HG03135 (cell line): ENCODE measurements around the gene TMEM98.
"Not testable (repeated sequence)": the region's sequence is repeated elsewhere in the genome, so short reads cannot be mapped to it uniquely, and the experiment has no call there.

Experiments used
- ATAC-seq: cut with Tn5 transposase; IDR thresholded peaks from one replicate; pipeline ENCODE4 v1.9.1; 2021; ENCODE audit warnings: mild to moderate bottlenecking, moderate library complexity; ENCODE audit not compliant: unreplicated experiment

TMEM98 gene

GRCh38 chr17:32976605-32977004, 48.7 kb downstream of the TMEM98 start:
- no peak for ATAC-seq

- no peak for ATAC-seq
Measured at GRCh38 chr17:32980230-32980629, 52.3 kb downstream of the TMEM98 start.

- not testable (repeated sequence) for ATAC-seq
Measured at GRCh38 chr17:32981611-32982010, 53.7 kb downstream of the TMEM98 start.

- no peak for ATAC-seq
Measured at GRCh38 chr17:32985050-32985756, 57.2 kb downstream of the TMEM98 start.

- ATAC-seq = not testable (repeated sequence)
Measured at GRCh38 chr17:32987453-32987805, 59.5 kb downstream of the TMEM98 start.

GRCh38 chr17:32987868-32988267, 59.9 kb downstream of the TMEM98 start:
- not testable (repeated sequence) for ATAC-seq

GRCh38 chr17:32988481-32989101, 60.6 kb downstream of the TMEM98 start:
- ATAC-seq = no peak

GRCh38 chr17:32992321-32993033, 64.5 kb downstream of the TMEM98 start:
- ATAC-seq = no peak

GRCh38 chr17:32993977-32994376, 66.0 kb downstream of the TMEM98 start:
- ATAC-seq = no peak
